MCF 10A (cell line): ENCODE results near the gene DSEL. TPM values are rescaled to one million over a fixed set of nuclear protein-coding genes. Genes with fewer than 3 reads are reported as not detected.

ENCODE experiments used
- BruUV-seq: library from RNA; stranded (reverse); fragments of 400-500 nt; replicated peaks from 2 replicates; lab custom pipeline; 2021; lab: Mats Ljungman, UMichigan
- CTCF ChIA-PET: fragments of 300-600 bp; sonication (Branson Sonifier 250); formaldehyde crosslinking; extraction: SDS; loops from one replicate; lab custom pipeline; 2021; ENCODE audit warnings: antibody characterized with exemption, inconsistent platforms; lab: Yijun Ruan, JAX
- POLR2A ChIA-PET: fragments of 300-600, 350-650 bp; sonication (Branson Sonifier 250); formaldehyde crosslinking; extraction: SDS; loops from one replicate; lab custom pipeline; 2020; ENCODE audit warnings: antibody characterized with exemption, inconsistent platforms; lab: Yijun Ruan, JAX
- DNase-seq: peaks from one replicate; pipeline ENCODE4 v3.0.0-alpha.2; 2018; ENCODE audit not compliant: unreplicated experiment
- H3K27ac Mint-ChIP-seq: one replicate; pipeline ENCODE4 v1.8.0; 2022; ENCODE audit warnings: mild to moderate bottlenecking, low read depth, mixed read lengths; ENCODE audit not compliant: unreplicated experiment
- H3K27me3 Mint-ChIP-seq: one replicate; pipeline ENCODE4 v1.8.0; 2022; ENCODE audit warnings: mixed read lengths; ENCODE audit not compliant: insufficient read depth, unreplicated experiment
- H3K36me3 Mint-ChIP-seq: one replicate; pipeline ENCODE4 v1.8.0; 2022; ENCODE audit warnings: mild to moderate bottlenecking, moderate library complexity, mixed read lengths; ENCODE audit not compliant: insufficient read depth, unreplicated experiment
- H3K4me1 Mint-ChIP-seq: one replicate; pipeline ENCODE4 v1.8.0; 2022; ENCODE audit warnings: mixed read lengths; ENCODE audit not compliant: insufficient read depth, unreplicated experiment
- H3K4me3 Mint-ChIP-seq: one replicate; pipeline ENCODE4 v1.8.0; 2022; ENCODE audit warnings: mild to moderate bottlenecking, moderate library complexity, mixed read lengths; ENCODE audit not compliant: unreplicated experiment
- H3K9me3 Mint-ChIP-seq: one replicate; pipeline ENCODE4 v1.8.0; 2022; ENCODE audit warnings: mixed read lengths; ENCODE audit not compliant: unreplicated experiment
- CTCF ChIP-seq: fragments of 200-600 bp; IDR thresholded peaks from one replicate; pipeline ENCODE4 v1.8.0; 2022; ENCODE audit warnings: antibody characterized with exemption, mild to moderate bottlenecking; ENCODE audit not compliant: unreplicated experiment
- intact Hi-C: fragments of 100-400 bp; cut with micrococcal nuclease; formaldehyde crosslinking; loops from 2 replicates; pipeline ENCODE4 v1.14.1; 2022
- total RNA-seq: library from RNA; stranded (reverse); gene quantifications from 2 replicates; pipeline ENCODE4 v1.2.3, GENCODE V29; 2022

DSEL gene
- total RNA-seq, 1 experiment from 2014 or later, result 14.9 TPM

DNA sequence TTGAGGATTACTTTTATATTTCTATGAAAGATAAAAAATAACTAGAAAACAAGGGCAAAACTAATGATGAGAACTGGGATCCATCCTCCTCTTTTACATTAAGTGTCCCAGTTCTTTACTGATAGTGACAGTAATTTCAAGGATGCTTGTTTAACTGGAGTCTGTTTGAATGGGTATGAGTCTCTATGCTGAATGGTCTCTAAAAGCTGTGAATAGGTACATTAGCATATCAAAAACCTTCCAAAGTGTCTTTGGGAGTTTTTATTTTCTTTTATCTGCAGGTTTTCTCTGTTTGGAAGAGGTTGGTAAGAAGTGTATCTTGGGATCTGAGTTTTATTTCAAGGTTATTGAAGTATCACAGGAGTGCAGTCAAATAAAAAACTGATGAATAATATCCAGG is 30.0 kb downstream of the DSEL start:
- intact Hi-C loops, result no loop called here
- H3K27me3 Mint-ChIP-seq, result no peaks in the 10 kb centered on the region
- POLR2A ChIA-PET, result no interaction called here
- no peak for TF ChIP-seq CTCF
- H3K9me3 Mint-ChIP-seq, result no peaks in the 10 kb centered on the region
- CTCF ChIA-PET, result no interaction called here
- no peak for DNase-seq
- no peak overlapping the region for H3K27ac Mint-ChIP-seq
- H3K36me3 Mint-ChIP-seq, result peaks cover 9% of the 10 kb centered on the region
- H3K4me3 Mint-ChIP-seq, result no peak overlapping the region
- H3K4me1 Mint-ChIP-seq, result peaks cover 12% of the 10 kb centered on the region
- no TSS peak for BruUV-seq

- no peaks in the 10 kb centered on the region for H3K9me3 Mint-ChIP-seq
- BruUV-seq, result no TSS peak
- H3K4me1 Mint-ChIP-seq, result peaks cover 12% of the 10 kb centered on the region
- no peak for DNase-seq
- peaks cover 9% of the 10 kb centered on the region for H3K36me3 Mint-ChIP-seq
- CTCF ChIA-PET, result no interaction called here
- H3K27me3 Mint-ChIP-seq, result no peaks in the 10 kb centered on the region
- TF ChIP-seq CTCF, result no peak
- no peak overlapping the region for H3K4me3 Mint-ChIP-seq
- POLR2A ChIA-PET, result no interaction called here
- intact Hi-C loops, result no loop called here
- H3K27ac Mint-ChIP-seq, result no peak overlapping the region
Measured at GRCh38 chr18:67485655-67486054, 30.9 kb downstream of the DSEL start.

GRCh38 chr18:67484458-67484857 is 32.1 kb downstream of the DSEL start:
- Mint-ChIP-seq H3K9me3 (no peaks in the 10 kb centered on the region), H3K4me3 (no peak overlapping the region), H3K27ac (peak overlapping the region; percentile 75), H3K4me1 (peaks cover 12% of the 10 kb centered on the region), H3K27me3 (no peaks in the 10 kb centered on the region), H3K36me3 (peaks cover 9% of the 10 kb centered on the region)
- intact Hi-C loops, result no loop called here
- TF ChIP-seq CTCF, result no peak
- CTCF ChIA-PET, result interaction anchor here (0.7 kb wide), 2 partner anchors 16 to 1175 kb away, joined by 4 to 8 read pairs; no protein-coding TSS in a partner anchor
- POLR2A ChIA-PET, result no interaction called here
- BruUV-seq, result no TSS peak
- DNase-seq, result no peak

- Mint-ChIP-seq H3K36me3 (peaks cover 9% of the 10 kb centered on the region), H3K27me3 (no peaks in the 10 kb centered on the region), H3K9me3 (no peaks in the 10 kb centered on the region), H3K4me3 (no peak overlapping the region), H3K27ac (peak overlapping the region; percentile 75), H3K4me1 (peaks cover 12% of the 10 kb centered on the region)
- no TSS peak for BruUV-seq
- TF ChIP-seq CTCF, result no peak
- intact Hi-C loops, result no loop called here
- DNase-seq, result no peak
- CTCF ChIA-PET, result interaction anchor here (0.7 kb wide), 1 partner anchor 15 kb away, joined by 8 read pairs; no protein-coding TSS in a partner anchor
- POLR2A ChIA-PET, result no interaction called here
Measured at GRCh38 chr18:67483952-67484351, 32.6 kb downstream of the DSEL start.
